ENCODE results near the gene TMEM154.

- no peak for TF ChIP-seq POLR2A (IDR thresholded peaks at IDR 0.05; ENCODE audit: low read depth, low read length)
- TF ChIP-seq MAX (IDR thresholded peaks at IDR 0.05; ENCODE audit: low read depth, low read length): no peak
- no peak for TF ChIP-seq SIX5 (IDR thresholded peaks at IDR 0.05; ENCODE audit: low read depth, low read length, severe bottlenecking)
- TF ChIP-seq EP300 (IDR thresholded peaks at IDR 0.05; ENCODE audit: borderline replicate concordance in 1 of 2, control insufficient read depth in 1 of 2, low read depth in 2 of 2, low read length in 2 of 2): 0 out of 4 replicates have a peak, but pooled peaks of 1 of the 2 experiments have one; percentile 25
- TF ChIP-seq EED (IDR thresholded peaks at IDR 0.05; ENCODE audit: low read depth): no peak
- no peak for TF ChIP-seq SRF (IDR thresholded peaks at IDR 0.05; ENCODE audit: low read depth in 2 of 2, low read length in 2 of 2)
- no peak for TF ChIP-seq NR2C2 (IDR thresholded peaks at IDR 0.05; ENCODE audit: borderline replicate concordance, control insufficient read depth, insufficient read length, low read depth)
- TF ChIP-seq EGR1 (IDR thresholded peaks at IDR 0.05; ENCODE audit: borderline replicate concordance in 1 of 2, low read depth in 2 of 2, low read length in 2 of 2): no peak
- no peak for TF ChIP-seq CEBPB (IDR thresholded peaks at IDR 0.05; ENCODE audit: borderline replicate concordance in 1 of 2, low read depth in 2 of 2, low read length in 2 of 2)
- no peak for TF ChIP-seq CTCF (IDR thresholded peaks at IDR 0.05 in 2 of 3, conservative IDR thresholded peaks at IDR 0.05 in 1 of 3; ENCODE audit: control insufficient read depth in 2 of 3, extremely low read depth in 1 of 3, insufficient read depth in 1 of 3, low read depth in 3 of 3, low read length in 3 of 3)
- TF ChIP-seq CREB1 (IDR thresholded peaks at IDR 0.05; ENCODE audit: low read depth): no peak
These were observed 4.2 kb upstream of the TMEM154 start for GRCh38 chr4:152684007-152684406.
